Panc1 (cell line): ENCODE data around the gene PPP1R26. TPM values are rescaled to one million over a fixed set of nuclear protein-coding genes. Genes with fewer than 3 reads are reported as not detected.

Experiments used
- ATAC-seq: fragments of 200-7000 bp; cut with Tn5 transposase; 2 replicates; pipeline ENCODE4 v1.9.1; 2020; ENCODE audit warnings: mild to moderate bottlenecking, moderate library complexity
- BruUV-seq: library from RNA; stranded (reverse); fragments of 400-500 nt; replicated peaks from 2 replicates; lab custom pipeline; 2021; lab: Mats Ljungman, UMichigan
- CTCF ChIA-PET: fragments of 300-600 bp; sonication (Branson Sonifier 250); formaldehyde crosslinking; loops from one replicate; lab custom pipeline; 2022; ENCODE audit warnings: antibody characterized with exemption; lab: Charles Lee
- POLR2A ChIA-PET: fragments of 300-600 bp; sonication (Branson Sonifier 250); formaldehyde crosslinking; loops from one replicate; lab custom pipeline; 2022; ENCODE audit warnings: antibody characterized with exemption; lab: Charles Lee
- DNase-seq: peaks from one replicate; pipeline ENCODE4 v3.0.0-alpha.2; 2010; ENCODE audit warnings: low read depth, low spot score
- H3K27ac ChIP-seq: 2 replicates; pipeline ENCODE4 v1.5.1; 2011; ENCODE audit warnings: mild to moderate bottlenecking, low read length, inconsistent platforms
- H3K27me3 ChIP-seq: fragments of 200-500 bp; sonication (Bioruptor generic); 2 replicates; pipeline ENCODE4 v1.6.0; 2014; ENCODE audit warnings: low read length, inconsistent platforms; ENCODE audit not compliant: control insufficient read depth, insufficient read depth
- H3K36me3 ChIP-seq: fragments of 200-500 bp; sonication (Bioruptor generic); 2 replicates; pipeline ENCODE4 v1.5.1; 2014; ENCODE audit warnings: inconsistent platforms, mild to moderate bottlenecking, low read length, moderate library complexity; ENCODE audit not compliant: control insufficient read depth, insufficient read depth
- H3K4me1 ChIP-seq: 2 replicates; pipeline ENCODE4 v1.5.1; 2011; ENCODE audit warnings: inconsistent platforms, mild to moderate bottlenecking, low read length, moderate library complexity; ENCODE audit not compliant: control insufficient read depth, insufficient read depth
- H3K4me3 ChIP-seq, 2 experiments: 2 replicates each; pipeline ENCODE4 v1.5.1; 2011 to 2012; ENCODE audit warnings: low read depth in 2 of 2, low read length in 2 of 2, mild to moderate bottlenecking in 2 of 2, inconsistent platforms in 1 of 2, moderate library complexity in 1 of 2
- H3K9me3 ChIP-seq: fragments of 200-500 bp; sonication (Bioruptor generic); 2 replicates; pipeline ENCODE4 v1.5.1; 2014; ENCODE audit warnings: low read depth, mild to moderate bottlenecking, inconsistent platforms, low read length, moderate library complexity; ENCODE audit not compliant: control insufficient read depth, insufficient read depth
- CTCF ChIP-seq: fragments of 450-650 bp; IDR thresholded peaks from 2 replicates; pipeline ENCODE4 v1.5.1; 2017; ENCODE audit warnings: mild to moderate bottlenecking
- POLR2AphosphoS5 ChIP-seq: IDR thresholded peaks from 2 replicates; pipeline ENCODE4 v1.6.1; 2012; ENCODE audit warnings: mild to moderate bottlenecking, low read depth, low read length, moderate library complexity
- SIN3A ChIP-seq: IDR thresholded peaks from 2 replicates; pipeline ENCODE4 v1.6.1; 2012; ENCODE audit warnings: low read depth, mild to moderate bottlenecking, low read length, moderate library complexity, borderline replicate concordance; ENCODE audit not compliant: insufficient read depth
- TCF7L2 ChIP-seq: IDR thresholded peaks from 2 replicates; pipeline ENCODE4 v1.6.1; 2011; ENCODE audit warnings: mild to moderate bottlenecking, low read depth, low read length, inconsistent platforms
- in situ Hi-C: cut with HindIII; loops from 2 replicates; pipeline ENCODE4 v1.10.0; 2016; ENCODE audit warnings: low sequenced_read_pairs, low pct_unique_long_range_greater_than_20kb
- intact Hi-C: fragments of 100-400 bp; cut with micrococcal nuclease; formaldehyde crosslinking; loops from one replicate; pipeline ENCODE4 v1.10.0; 2022; ENCODE audit not compliant: unreplicated experiment
- total RNA-seq: library from RNA; stranded (reverse); gene quantifications from one replicate; pipeline ENCODE4 v1.2.1, GENCODE V29; 2021; ENCODE audit not compliant: unreplicated experiment
- TF ChIP-seq, protein P1 (sequence below), 2 experiments: IDR thresholded peaks; 2 replicates each; pipeline ENCODE4 v1.6.1; 2011 to 2012; ENCODE audit warnings: low read depth in 2 of 2, control low read depth in 1 of 2, low read length in 1 of 2, mild to moderate bottlenecking in 1 of 2, moderate library complexity in 1 of 2; ENCODE audit not compliant: insufficient read depth in 1 of 2

PPP1R26 gene
- total RNA-seq, 1 experiment from 2014 or later = 17.5 TPM

DNA sequence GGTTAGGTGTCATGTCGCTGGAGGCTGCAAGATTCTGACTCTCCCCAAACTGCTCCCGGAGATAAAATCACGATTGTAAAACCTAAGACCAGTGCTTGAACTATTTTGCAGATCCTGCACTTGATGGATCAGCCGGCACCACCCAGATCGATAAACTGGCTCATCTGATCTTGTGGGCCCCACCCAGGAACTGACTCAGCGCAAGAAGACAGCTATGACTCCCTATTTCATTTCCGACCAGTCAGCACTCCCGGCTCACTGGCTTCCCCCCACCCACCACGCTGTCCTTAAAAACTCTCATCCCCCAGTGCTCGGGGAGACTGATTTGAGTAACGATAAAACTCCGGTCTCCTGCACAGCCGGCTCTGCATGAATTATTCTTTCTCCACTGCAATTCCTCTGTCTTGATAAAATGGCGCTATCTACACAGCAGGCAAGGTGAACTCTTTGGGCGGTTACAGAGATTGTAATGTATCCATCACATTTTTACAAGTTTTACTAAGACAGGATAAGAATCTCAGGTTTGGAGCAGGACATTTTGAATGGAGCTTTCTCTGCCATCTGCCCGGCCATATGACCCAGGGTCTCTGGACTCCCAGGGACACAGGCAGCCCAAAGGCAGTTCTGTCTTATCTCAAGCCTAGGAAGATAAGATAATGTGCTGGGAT, 10.6 kb upstream of the PPP1R26 start:
- no TSS peak for BruUV-seq
- ATAC-seq (no peak), DNase-seq (no peak)
- no peak for TF ChIP-seq TCF7L2
- TF ChIP-seq CTCF = no peak
- no peak for TF ChIP-seq SIN3A
- TF ChIP-seq POLR2AphosphoS5 = no peak
- TF ChIP-seq, protein P1, sequence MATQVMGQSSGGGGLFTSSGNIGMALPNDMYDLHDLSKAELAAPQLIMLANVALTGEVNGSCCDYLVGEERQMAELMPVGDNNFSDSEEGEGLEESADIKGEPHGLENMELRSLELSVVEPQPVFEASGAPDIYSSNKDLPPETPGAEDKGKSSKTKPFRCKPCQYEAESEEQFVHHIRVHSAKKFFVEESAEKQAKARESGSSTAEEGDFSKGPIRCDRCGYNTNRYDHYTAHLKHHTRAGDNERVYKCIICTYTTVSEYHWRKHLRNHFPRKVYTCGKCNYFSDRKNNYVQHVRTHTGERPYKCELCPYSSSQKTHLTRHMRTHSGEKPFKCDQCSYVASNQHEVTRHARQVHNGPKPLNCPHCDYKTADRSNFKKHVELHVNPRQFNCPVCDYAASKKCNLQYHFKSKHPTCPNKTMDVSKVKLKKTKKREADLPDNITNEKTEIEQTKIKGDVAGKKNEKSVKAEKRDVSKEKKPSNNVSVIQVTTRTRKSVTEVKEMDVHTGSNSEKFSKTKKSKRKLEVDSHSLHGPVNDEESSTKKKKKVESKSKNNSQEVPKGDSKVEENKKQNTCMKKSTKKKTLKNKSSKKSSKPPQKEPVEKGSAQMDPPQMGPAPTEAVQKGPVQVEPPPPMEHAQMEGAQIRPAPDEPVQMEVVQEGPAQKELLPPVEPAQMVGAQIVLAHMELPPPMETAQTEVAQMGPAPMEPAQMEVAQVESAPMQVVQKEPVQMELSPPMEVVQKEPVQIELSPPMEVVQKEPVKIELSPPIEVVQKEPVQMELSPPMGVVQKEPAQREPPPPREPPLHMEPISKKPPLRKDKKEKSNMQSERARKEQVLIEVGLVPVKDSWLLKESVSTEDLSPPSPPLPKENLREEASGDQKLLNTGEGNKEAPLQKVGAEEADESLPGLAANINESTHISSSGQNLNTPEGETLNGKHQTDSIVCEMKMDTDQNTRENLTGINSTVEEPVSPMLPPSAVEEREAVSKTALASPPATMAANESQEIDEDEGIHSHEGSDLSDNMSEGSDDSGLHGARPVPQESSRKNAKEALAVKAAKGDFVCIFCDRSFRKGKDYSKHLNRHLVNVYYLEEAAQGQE (IDR thresholded peaks at IDR 0.05; ENCODE audit: insufficient read depth in 1 of 2, low read depth in 2 of 2, low read length in 1 of 2) = no peak
- POLR2A ChIA-PET = no interaction called here
- in situ Hi-C loops (no loop called here), intact Hi-C loops (no loop called here)
- CTCF ChIA-PET = no interaction called here
- H3K27me3 ChIP-seq = no peaks in the 10 kb centered on the region
- no peak overlapping the region for H3K27ac ChIP-seq
- H3K4me1 ChIP-seq = peaks cover 4% of the 10 kb centered on the region; the same call in 1 of the 2 replicates
- H3K36me3 ChIP-seq = no peaks in the 10 kb centered on the region
- no peaks in the 10 kb centered on the region for H3K9me3 ChIP-seq
- no peak overlapping the region for H3K4me3 ChIP-seq

GRCh38 chr9:135471791-135472640, 7.6 kb upstream of the PPP1R26 start:
- H3K9me3 ChIP-seq = no peaks in the 10 kb centered on the region
- TF ChIP-seq POLR2AphosphoS5 (no peak), SIN3A (no peak), TCF7L2 (no peak), CTCF (no peak)
- TF ChIP-seq, protein P1 (IDR thresholded peaks at IDR 0.05; ENCODE audit: insufficient read depth in 1 of 2, low read depth in 2 of 2, low read length in 1 of 2) = no peak
- intact Hi-C loops (no loop called here), in situ Hi-C loops (no loop called here)
- H3K27ac ChIP-seq = no peak overlapping the region
- no peak for DNase-seq
- H3K36me3 ChIP-seq = no peaks in the 10 kb centered on the region
- no peaks in the 10 kb centered on the region for H3K27me3 ChIP-seq
- POLR2A ChIA-PET = no interaction called here
- no peak for ATAC-seq
- no TSS peak for BruUV-seq
- CTCF ChIA-PET = no interaction called here
- H3K4me1 ChIP-seq = peaks cover 4% of the 10 kb centered on the region; the same call in 1 of the 2 replicates
- no peak overlapping the region for H3K4me3 ChIP-seq
